ENCODE results near the gene DPP10. TPM values are rescaled to one million over a fixed set of nuclear protein-coding genes. Genes with fewer than 3 reads are reported as not detected.

Gene DPP10
- total RNA-seq, 1 experiment from 2014 or later = not detected

DNA sequence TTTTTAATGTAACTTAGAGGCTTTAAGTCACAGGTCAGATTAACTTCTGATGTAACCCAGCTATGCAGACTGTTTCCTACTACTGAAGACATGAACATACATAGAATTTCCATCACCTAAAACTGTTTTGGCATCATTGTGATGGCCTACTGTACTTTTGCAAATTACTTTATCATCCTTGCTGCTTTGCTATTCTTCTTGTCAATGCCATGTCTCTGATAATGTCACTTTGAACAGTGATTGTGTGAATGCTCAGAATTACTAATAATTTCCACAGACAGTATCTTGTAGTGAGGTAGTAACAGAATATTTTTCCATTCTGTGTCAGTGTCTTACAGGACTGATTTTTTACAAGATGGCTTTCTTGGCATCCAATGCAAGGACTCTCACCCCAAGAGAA, 663.5 kb downstream of the DPP10 start:
- DNase-seq (ENCODE audit: low read depth, low spot score) (no peak), ATAC-seq (no peak)
- H3K27ac ChIP-seq (ENCODE audit: low read length) = no peak overlapping the region
- CTCF ChIA-PET = no interaction called here
- H3K9me3 ChIP-seq (ENCODE audit: control insufficient read depth, insufficient read depth, low read depth, low read length) = no peaks in the 10 kb centered on the region
- no peaks in the 10 kb centered on the region for H3K4me1 ChIP-seq (ENCODE audit: control insufficient read depth, insufficient read depth, low read length)
- intact Hi-C loops (cut with micrococcal nuclease; ENCODE audit: unreplicated experiment) (no loop called here), in situ Hi-C loops (cut with HindIII; ENCODE audit: low pct_unique_long_range_greater_than_20kb, low sequenced_read_pairs) (no loop called here)
- H3K4me3 ChIP-seq (ENCODE audit: low read depth in 2 of 2, low read length in 2 of 2) = no peak overlapping the region
- TF ChIP-seq TCF7L2 (IDR thresholded peaks at IDR 0.05; ENCODE audit: low read depth, low read length) = no peak
- TF ChIP-seq, protein P1, sequence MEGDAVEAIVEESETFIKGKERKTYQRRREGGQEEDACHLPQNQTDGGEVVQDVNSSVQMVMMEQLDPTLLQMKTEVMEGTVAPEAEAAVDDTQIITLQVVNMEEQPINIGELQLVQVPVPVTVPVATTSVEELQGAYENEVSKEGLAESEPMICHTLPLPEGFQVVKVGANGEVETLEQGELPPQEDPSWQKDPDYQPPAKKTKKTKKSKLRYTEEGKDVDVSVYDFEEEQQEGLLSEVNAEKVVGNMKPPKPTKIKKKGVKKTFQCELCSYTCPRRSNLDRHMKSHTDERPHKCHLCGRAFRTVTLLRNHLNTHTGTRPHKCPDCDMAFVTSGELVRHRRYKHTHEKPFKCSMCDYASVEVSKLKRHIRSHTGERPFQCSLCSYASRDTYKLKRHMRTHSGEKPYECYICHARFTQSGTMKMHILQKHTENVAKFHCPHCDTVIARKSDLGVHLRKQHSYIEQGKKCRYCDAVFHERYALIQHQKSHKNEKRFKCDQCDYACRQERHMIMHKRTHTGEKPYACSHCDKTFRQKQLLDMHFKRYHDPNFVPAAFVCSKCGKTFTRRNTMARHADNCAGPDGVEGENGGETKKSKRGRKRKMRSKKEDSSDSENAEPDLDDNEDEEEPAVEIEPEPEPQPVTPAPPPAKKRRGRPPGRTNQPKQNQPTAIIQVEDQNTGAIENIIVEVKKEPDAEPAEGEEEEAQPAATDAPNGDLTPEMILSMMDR (IDR thresholded peaks at IDR 0.05) = no peak
- TF ChIP-seq SIN3A (IDR thresholded peaks at IDR 0.05; ENCODE audit: borderline replicate concordance, insufficient read depth, low read depth, low read length) = no peak
- TF ChIP-seq, protein P2, sequence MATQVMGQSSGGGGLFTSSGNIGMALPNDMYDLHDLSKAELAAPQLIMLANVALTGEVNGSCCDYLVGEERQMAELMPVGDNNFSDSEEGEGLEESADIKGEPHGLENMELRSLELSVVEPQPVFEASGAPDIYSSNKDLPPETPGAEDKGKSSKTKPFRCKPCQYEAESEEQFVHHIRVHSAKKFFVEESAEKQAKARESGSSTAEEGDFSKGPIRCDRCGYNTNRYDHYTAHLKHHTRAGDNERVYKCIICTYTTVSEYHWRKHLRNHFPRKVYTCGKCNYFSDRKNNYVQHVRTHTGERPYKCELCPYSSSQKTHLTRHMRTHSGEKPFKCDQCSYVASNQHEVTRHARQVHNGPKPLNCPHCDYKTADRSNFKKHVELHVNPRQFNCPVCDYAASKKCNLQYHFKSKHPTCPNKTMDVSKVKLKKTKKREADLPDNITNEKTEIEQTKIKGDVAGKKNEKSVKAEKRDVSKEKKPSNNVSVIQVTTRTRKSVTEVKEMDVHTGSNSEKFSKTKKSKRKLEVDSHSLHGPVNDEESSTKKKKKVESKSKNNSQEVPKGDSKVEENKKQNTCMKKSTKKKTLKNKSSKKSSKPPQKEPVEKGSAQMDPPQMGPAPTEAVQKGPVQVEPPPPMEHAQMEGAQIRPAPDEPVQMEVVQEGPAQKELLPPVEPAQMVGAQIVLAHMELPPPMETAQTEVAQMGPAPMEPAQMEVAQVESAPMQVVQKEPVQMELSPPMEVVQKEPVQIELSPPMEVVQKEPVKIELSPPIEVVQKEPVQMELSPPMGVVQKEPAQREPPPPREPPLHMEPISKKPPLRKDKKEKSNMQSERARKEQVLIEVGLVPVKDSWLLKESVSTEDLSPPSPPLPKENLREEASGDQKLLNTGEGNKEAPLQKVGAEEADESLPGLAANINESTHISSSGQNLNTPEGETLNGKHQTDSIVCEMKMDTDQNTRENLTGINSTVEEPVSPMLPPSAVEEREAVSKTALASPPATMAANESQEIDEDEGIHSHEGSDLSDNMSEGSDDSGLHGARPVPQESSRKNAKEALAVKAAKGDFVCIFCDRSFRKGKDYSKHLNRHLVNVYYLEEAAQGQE (IDR thresholded peaks at IDR 0.05; ENCODE audit: insufficient read depth in 1 of 2, low read depth in 2 of 2, low read length in 1 of 2) = no peak
- no peak for TF ChIP-seq POLR2AphosphoS5 (IDR thresholded peaks at IDR 0.05; ENCODE audit: low read depth, low read length)
- no peaks in the 10 kb centered on the region for H3K36me3 ChIP-seq (ENCODE audit: control insufficient read depth, insufficient read depth, low read length)
- H3K27me3 ChIP-seq (ENCODE audit: control insufficient read depth, insufficient read depth, low read length) = no peaks in the 10 kb centered on the region
- BruUV-seq (replicated peaks) = no TSS peak
- POLR2A ChIA-PET = no interaction called here

DNA sequence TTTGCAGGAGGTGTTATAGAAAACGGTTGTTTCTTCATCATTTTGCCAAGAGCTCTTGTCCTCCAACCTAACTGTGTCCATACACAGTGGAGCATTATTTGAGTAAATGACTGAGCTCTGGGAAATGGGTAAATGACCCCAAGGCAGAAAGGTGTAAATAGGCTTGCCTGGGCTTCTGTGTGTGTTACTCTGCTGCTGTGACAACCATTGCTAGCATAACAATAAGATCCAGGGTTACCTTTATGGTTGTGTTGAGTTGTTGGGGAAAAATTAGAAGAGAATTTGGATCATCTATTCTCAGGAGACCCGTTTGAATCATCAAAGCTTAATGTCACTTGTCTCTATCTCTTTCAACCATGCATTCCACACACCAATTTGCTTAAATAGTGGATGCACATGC, 672.7 kb downstream of the DPP10 start:
- in situ Hi-C loops (cut with HindIII; ENCODE audit: low pct_unique_long_range_greater_than_20kb, low sequenced_read_pairs) (no loop called here), intact Hi-C loops (cut with micrococcal nuclease; ENCODE audit: unreplicated experiment) (no loop called here)
- no peaks in the 10 kb centered on the region for H3K4me1 ChIP-seq (ENCODE audit: control insufficient read depth, insufficient read depth, low read length)
- TF ChIP-seq, protein P2 (IDR thresholded peaks at IDR 0.05; ENCODE audit: insufficient read depth in 1 of 2, low read depth in 2 of 2, low read length in 1 of 2) = no peak
- no peak for TF ChIP-seq POLR2AphosphoS5 (IDR thresholded peaks at IDR 0.05; ENCODE audit: low read depth, low read length)
- TF ChIP-seq, protein P1 (IDR thresholded peaks at IDR 0.05) = no peak
- TF ChIP-seq TCF7L2 (IDR thresholded peaks at IDR 0.05; ENCODE audit: low read depth, low read length) = no peak
- no peak for TF ChIP-seq SIN3A (IDR thresholded peaks at IDR 0.05; ENCODE audit: borderline replicate concordance, insufficient read depth, low read depth, low read length)
- DNase-seq (ENCODE audit: low read depth, low spot score) (no peak), ATAC-seq (no peak)
- H3K9me3 ChIP-seq (ENCODE audit: control insufficient read depth, insufficient read depth, low read depth, low read length) = no peaks in the 10 kb centered on the region
- no peak overlapping the region for H3K4me3 ChIP-seq (ENCODE audit: low read depth in 2 of 2, low read length in 2 of 2)
- CTCF ChIA-PET = no interaction called here
- POLR2A ChIA-PET = no interaction called here
- no peak overlapping the region for H3K27ac ChIP-seq (ENCODE audit: low read length)
- H3K27me3 ChIP-seq (ENCODE audit: control insufficient read depth, insufficient read depth, low read length) = no peaks in the 10 kb centered on the region
- BruUV-seq (replicated peaks) = no TSS peak
- H3K36me3 ChIP-seq (ENCODE audit: control insufficient read depth, insufficient read depth, low read length) = no peaks in the 10 kb centered on the region
